Keratinocyte (primary cell): ENCODE results near the gene LNPEP. TPM values are rescaled to one million over a fixed set of nuclear protein-coding genes. Genes with fewer than 3 reads are reported as not detected.

ENCODE experiments used
- DNase-seq: peaks from one replicate; pipeline ENCODE4 v3.0.0-alpha.2; 2011; ENCODE audit warnings: low read depth, missing footprints, low spot score
- FAIRE-seq: peaks from 2 replicates; lab custom pipeline; 2011; peaks lifted over from hg19 to GRCh38; lab: Jason Lieb, UNC
- H2AFZ ChIP-seq: 2 replicates; pipeline ENCODE4 v1.6.0; 2012; ENCODE audit warnings: low read length, control low read depth, inconsistent platforms; ENCODE audit not compliant: control insufficient read depth
- H3K27ac ChIP-seq: 2 replicates; pipeline ENCODE4 v1.5.1; 2011; ENCODE audit warnings: low read length; ENCODE audit not compliant: control insufficient read depth, insufficient read depth
- H3K27me3 ChIP-seq: 3 replicates; pipeline ENCODE4 v1.6.0; 2011; ENCODE audit warnings: low read length; ENCODE audit not compliant: control insufficient read depth, insufficient read depth; ENCODE audit errors: extremely low read depth
- H3K36me3 ChIP-seq, 2 experiments: 2 replicates in 1 of 2; 3 replicates in 1 of 2; pipeline ENCODE4 v1.5.1; 2011; ENCODE audit warnings: low read length in 2 of 2, mild to moderate bottlenecking in 1 of 2; ENCODE audit not compliant: control insufficient read depth in 2 of 2, insufficient read depth in 2 of 2; ENCODE audit errors: extremely low read depth in 1 of 2
- H3K4me1 ChIP-seq: 3 replicates; pipeline ENCODE4 v1.5.1; 2011; ENCODE audit warnings: low read length; ENCODE audit not compliant: control insufficient read depth, insufficient read depth; ENCODE audit errors: extremely low read depth
- H3K4me2 ChIP-seq: 3 replicates; pipeline ENCODE4 v1.6.0; 2011; ENCODE audit warnings: low read depth, low read length; ENCODE audit not compliant: control insufficient read depth, insufficient read depth; ENCODE audit errors: extremely low read depth
- H3K4me3 ChIP-seq, 3 experiments: fragments of 200-600 bp in 1 of 3; sonication (generic) in 1 of 3; 2 replicates in 2 of 3; 3 replicates in 1 of 3; pipeline ENCODE4 v1.5.1; 2011 to 2016; ENCODE audit warnings: low read length in 3 of 3, mild to moderate bottlenecking in 3 of 3, control low read depth in 2 of 3, inconsistent platforms in 1 of 3, low read depth in 1 of 3, mixed read lengths in 1 of 3, mixed run types in 1 of 3, moderate library complexity in 1 of 3; ENCODE audit not compliant: control insufficient read depth in 2 of 3, insufficient read depth in 2 of 3; ENCODE audit errors: extremely low read depth in 1 of 3
- H3K79me2 ChIP-seq: 2 replicates; pipeline ENCODE4 v1.6.0; 2012; ENCODE audit warnings: low read length; ENCODE audit not compliant: control insufficient read depth, insufficient read depth
- H3K9ac ChIP-seq: 3 replicates; pipeline ENCODE4 v1.6.0; 2011; ENCODE audit warnings: low read length; ENCODE audit not compliant: control insufficient read depth, insufficient read depth; ENCODE audit errors: extremely low read depth
- H3K9me1 ChIP-seq: 3 replicates; pipeline ENCODE4 v1.6.0; 2011; ENCODE audit warnings: low read length; ENCODE audit not compliant: control insufficient read depth, insufficient read depth; ENCODE audit errors: extremely low read depth
- H3K9me3 ChIP-seq: 2 replicates; pipeline ENCODE4 v1.5.1; 2012; ENCODE audit warnings: low read depth, low read length; ENCODE audit not compliant: control insufficient read depth
- H4K20me1 ChIP-seq: 3 replicates; pipeline ENCODE4 v1.6.0; 2011; ENCODE audit warnings: low read length; ENCODE audit not compliant: control insufficient read depth, insufficient read depth; ENCODE audit errors: extremely low read depth
- EZH2 ChIP-seq: IDR thresholded peaks from one replicate; pipeline ENCODE4 v1.6.1; 2012; ENCODE audit warnings: inconsistent platforms, mild to moderate bottlenecking, low read length, moderate library complexity
- dilution Hi-C: fragments of 300-500 bp; cut with MboI; formaldehyde crosslinking; loops from one replicate; pipeline ENCODE4 v1.7.0; 2020; ENCODE audit warnings: low sequenced_read_pairs; ENCODE audit not compliant: extremely low pct_ligation_motif_present
- polyA plus RNA-seq, 5 experiments: library from polyadenylated mRNA; depleted of rRNA in 3 of 5; stranded (reverse) in 3 of 5; stranded (forward) in 1 of 5; unstranded in 1 of 5; fragments of >200 nt; gene quantifications; 1 replicate in 1 of 5; 2 replicates in 3 of 5; 3 replicates in 1 of 5; pipeline versions ENCODE4 v1.2.1 to v1.2.3, GENCODE V29; 2011 to 2012; ENCODE audit warnings: missing spikeins in 2 of 5, low read depth in 1 of 5, low replicate concordance in 1 of 5
- TF ChIP-seq, protein P1 (sequence below), 3 experiments: IDR thresholded peaks in 1 of 3; conservative IDR thresholded peaks in 1 of 3; optimal IDR thresholded peaks in 1 of 3; 2 replicates in 2 of 3; 3 replicates in 1 of 3; pipeline versions ENCODE3 to v1.5.1; 2011; ENCODE audit warnings: low read length in 3 of 3, mild to moderate bottlenecking in 3 of 3, moderate library complexity in 2 of 3, control low read depth in 1 of 3, inconsistent platforms in 1 of 3; ENCODE audit not compliant: insufficient read depth in 2 of 3; ENCODE audit errors: extremely low read depth in 1 of 3

LNPEP gene
- polyA plus RNA-seq, 1 donor (not counting 4 experiments of a cell fraction or from before 2014, with no cell fraction given), result 26.6 TPM

DNA sequence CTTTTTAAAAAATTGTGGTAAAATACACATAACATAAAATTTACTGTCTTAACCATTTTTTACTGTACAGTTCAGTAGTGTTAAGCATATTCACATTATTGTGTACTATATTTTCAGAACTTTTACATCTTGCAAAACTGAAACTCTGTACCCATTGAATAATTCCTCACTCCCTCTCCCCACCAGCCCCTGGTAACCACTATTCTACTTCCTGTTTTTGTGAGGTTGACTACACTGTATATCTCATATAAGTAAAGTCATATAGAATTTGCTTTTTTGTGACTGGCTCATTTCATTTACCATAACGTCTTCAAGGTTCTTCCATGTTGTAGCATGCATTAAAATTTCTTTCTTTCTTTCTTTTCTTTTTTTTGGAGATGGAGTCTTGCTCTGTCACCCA, 87.0 kb downstream of the LNPEP start:
- H3K36me3 ChIP-seq, result peaks cover 12 to 15% of the 10 kb centered on the region in 2 experiments

DNA sequence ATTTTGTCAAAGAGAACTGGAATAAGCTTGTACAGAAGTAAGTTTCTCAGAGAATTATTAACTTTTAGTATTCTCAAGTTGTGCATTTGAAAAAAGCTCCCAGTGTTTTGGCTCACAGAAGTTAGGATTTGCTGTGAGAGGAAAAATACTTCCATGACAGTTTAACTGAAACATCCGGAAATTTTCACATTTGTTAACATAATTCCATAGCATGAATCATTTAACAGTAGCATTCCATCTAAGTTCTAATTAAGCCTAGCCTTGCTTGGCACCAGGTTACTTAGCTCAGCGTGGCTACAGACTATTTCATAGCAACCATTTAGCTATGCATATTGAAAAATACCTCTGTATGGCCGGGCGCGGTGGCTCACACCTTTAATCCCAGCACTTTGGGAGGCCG, 90.8 kb downstream of the LNPEP start:
- no peak for FAIRE-seq

More for the DNA sequence above, 87.0 kb downstream of the LNPEP start:
- dilution Hi-C loops, result no loop called here
- no peak overlapping the region for H3K9ac ChIP-seq
- no peak for FAIRE-seq
- TF ChIP-seq, protein P1, sequence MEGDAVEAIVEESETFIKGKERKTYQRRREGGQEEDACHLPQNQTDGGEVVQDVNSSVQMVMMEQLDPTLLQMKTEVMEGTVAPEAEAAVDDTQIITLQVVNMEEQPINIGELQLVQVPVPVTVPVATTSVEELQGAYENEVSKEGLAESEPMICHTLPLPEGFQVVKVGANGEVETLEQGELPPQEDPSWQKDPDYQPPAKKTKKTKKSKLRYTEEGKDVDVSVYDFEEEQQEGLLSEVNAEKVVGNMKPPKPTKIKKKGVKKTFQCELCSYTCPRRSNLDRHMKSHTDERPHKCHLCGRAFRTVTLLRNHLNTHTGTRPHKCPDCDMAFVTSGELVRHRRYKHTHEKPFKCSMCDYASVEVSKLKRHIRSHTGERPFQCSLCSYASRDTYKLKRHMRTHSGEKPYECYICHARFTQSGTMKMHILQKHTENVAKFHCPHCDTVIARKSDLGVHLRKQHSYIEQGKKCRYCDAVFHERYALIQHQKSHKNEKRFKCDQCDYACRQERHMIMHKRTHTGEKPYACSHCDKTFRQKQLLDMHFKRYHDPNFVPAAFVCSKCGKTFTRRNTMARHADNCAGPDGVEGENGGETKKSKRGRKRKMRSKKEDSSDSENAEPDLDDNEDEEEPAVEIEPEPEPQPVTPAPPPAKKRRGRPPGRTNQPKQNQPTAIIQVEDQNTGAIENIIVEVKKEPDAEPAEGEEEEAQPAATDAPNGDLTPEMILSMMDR (optimal IDR thresholded peaks at IDR 0.05 in 1 of 3, IDR thresholded peaks at IDR 0.05 in 1 of 3, conservative IDR thresholded peaks at IDR 0.05 in 1 of 3; ENCODE audit: extremely low read depth in 1 of 3, insufficient read depth in 2 of 3, low read length in 3 of 3), result no peak
- no peak for TF ChIP-seq EZH2
- H3K4me1 ChIP-seq, result no peaks in the 10 kb centered on the region
- no peak for DNase-seq
- H3K4me3 ChIP-seq, result no peak overlapping the region
- no peaks in the 10 kb centered on the region for H3K27me3 ChIP-seq
- no peaks in the 10 kb centered on the region for H4K20me1 ChIP-seq
- H3K9me3 ChIP-seq, result no peaks in the 10 kb centered on the region
- H3K9me1 ChIP-seq, result no peaks in the 10 kb centered on the region
- H3K4me2 ChIP-seq, result no peak overlapping the region
- H3K27ac ChIP-seq, result no peak overlapping the region
- H2AFZ ChIP-seq, result no peak overlapping the region
- H3K79me2 ChIP-seq, result no peaks in the 10 kb centered on the region

More for the DNA sequence above, 90.8 kb downstream of the LNPEP start:
- Histone ChIP-seq H3K27ac (no peak overlapping the region), H3K9me3 (no peaks in the 10 kb centered on the region), H3K9me1 (no peaks in the 10 kb centered on the region), H3K79me2 (no peaks in the 10 kb centered on the region), H2AFZ (no peak overlapping the region), H3K4me2 (no peak overlapping the region), H3K36me3 (peaks cover 8 to 20% of the 10 kb centered on the region in 2 experiments), H3K27me3 (no peaks in the 10 kb centered on the region), H3K4me3 (no peak overlapping the region), H4K20me1 (no peaks in the 10 kb centered on the region), H3K4me1 (no peaks in the 10 kb centered on the region), H3K9ac (no peak overlapping the region)
- TF ChIP-seq, protein P1 (optimal IDR thresholded peaks at IDR 0.05 in 1 of 3, IDR thresholded peaks at IDR 0.05 in 1 of 3, conservative IDR thresholded peaks at IDR 0.05 in 1 of 3; ENCODE audit: extremely low read depth in 1 of 3, insufficient read depth in 2 of 3, low read length in 3 of 3), result no peak
- no peak for TF ChIP-seq EZH2
- dilution Hi-C loops, result loop anchor here (25.0 kb wide), 1 partner anchor 136 kb away; no protein-coding TSS in a partner anchor
- no peak for DNase-seq
